GM12873 (cell line): ENCODE measurements around the gene GPR153.

ENCODE experiments used
- TF ChIP-seq, protein P1 (sequence below): IDR thresholded peaks from 2 replicates; pipeline ENCODE4 v1.5.1; 2012; ENCODE audit warnings: low read depth, mild to moderate bottlenecking, moderate library complexity, low read length, control low read depth; ENCODE audit not compliant: insufficient read depth; ENCODE audit errors: missing control alignments

The GPR153 gene

DNA sequence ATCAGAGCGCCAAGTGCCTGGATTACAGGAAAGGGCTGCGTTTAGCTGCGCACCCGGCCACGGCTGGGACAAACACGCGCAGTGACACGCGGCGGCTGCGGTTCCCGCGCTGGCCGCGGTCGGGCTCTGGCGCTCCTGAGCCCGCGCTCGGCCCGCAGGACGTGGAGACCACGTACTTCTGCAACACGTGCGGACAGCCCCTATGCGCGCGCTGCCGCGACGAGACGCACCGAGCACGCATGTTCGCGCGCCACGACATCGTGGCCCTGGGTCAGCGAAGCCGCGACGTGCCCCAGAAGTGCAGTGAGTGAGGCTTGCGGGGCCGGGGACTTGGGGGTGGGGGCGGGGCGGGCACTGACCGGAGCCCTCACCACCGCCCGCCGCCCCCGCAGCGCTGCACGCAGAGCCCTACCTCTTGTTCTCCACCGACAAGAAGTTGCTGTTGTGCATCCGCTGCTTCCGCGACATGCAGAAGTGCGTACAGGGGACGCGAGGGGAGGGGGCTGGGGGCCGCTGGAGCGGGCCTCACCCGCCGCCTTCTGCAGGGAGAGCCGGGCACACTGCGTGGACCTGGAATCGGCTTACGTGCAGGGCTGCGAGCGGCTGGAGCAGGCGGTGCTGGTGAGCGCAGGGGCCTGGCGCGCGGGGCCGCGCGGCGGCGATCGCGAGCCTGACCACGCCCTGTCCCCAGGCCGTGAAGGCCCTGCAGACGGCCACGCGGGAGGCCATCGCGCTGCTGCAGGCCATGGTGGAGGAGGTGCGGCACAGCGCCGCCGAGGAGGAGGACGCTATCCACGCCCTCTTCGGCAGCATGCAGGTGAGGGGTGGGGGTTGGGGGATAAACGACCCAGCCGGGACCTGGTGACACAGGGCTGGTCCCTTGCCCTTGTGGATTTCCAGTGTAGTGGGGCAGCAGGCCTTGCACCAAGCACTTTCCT is 51.9 kb downstream of the GPR153 start:
- TF ChIP-seq, protein P1, sequence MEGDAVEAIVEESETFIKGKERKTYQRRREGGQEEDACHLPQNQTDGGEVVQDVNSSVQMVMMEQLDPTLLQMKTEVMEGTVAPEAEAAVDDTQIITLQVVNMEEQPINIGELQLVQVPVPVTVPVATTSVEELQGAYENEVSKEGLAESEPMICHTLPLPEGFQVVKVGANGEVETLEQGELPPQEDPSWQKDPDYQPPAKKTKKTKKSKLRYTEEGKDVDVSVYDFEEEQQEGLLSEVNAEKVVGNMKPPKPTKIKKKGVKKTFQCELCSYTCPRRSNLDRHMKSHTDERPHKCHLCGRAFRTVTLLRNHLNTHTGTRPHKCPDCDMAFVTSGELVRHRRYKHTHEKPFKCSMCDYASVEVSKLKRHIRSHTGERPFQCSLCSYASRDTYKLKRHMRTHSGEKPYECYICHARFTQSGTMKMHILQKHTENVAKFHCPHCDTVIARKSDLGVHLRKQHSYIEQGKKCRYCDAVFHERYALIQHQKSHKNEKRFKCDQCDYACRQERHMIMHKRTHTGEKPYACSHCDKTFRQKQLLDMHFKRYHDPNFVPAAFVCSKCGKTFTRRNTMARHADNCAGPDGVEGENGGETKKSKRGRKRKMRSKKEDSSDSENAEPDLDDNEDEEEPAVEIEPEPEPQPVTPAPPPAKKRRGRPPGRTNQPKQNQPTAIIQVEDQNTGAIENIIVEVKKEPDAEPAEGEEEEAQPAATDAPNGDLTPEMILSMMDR: peak; percentile 69

DNA sequence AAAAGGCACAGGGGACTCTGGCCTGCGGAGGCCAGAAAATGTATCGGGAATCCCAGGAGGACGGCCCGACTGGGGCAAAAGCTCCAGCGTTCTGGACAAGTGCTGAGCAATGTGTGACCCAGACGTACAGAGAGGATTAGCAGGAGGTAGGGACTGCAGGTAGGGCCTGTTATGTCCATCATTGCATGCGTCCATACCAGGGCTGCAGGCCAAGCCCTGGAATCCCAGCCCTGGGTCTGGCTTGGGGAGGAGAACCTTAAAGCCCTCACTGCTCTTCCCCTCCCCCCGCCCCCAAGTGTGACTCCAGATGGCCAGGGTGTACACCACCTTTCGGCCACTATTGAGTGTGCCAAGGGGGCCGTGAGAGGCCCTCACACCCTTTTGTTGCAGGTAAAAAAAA is 53.0 kb downstream of the GPR153 start:
- TF ChIP-seq, protein P1: no peak

DNA sequence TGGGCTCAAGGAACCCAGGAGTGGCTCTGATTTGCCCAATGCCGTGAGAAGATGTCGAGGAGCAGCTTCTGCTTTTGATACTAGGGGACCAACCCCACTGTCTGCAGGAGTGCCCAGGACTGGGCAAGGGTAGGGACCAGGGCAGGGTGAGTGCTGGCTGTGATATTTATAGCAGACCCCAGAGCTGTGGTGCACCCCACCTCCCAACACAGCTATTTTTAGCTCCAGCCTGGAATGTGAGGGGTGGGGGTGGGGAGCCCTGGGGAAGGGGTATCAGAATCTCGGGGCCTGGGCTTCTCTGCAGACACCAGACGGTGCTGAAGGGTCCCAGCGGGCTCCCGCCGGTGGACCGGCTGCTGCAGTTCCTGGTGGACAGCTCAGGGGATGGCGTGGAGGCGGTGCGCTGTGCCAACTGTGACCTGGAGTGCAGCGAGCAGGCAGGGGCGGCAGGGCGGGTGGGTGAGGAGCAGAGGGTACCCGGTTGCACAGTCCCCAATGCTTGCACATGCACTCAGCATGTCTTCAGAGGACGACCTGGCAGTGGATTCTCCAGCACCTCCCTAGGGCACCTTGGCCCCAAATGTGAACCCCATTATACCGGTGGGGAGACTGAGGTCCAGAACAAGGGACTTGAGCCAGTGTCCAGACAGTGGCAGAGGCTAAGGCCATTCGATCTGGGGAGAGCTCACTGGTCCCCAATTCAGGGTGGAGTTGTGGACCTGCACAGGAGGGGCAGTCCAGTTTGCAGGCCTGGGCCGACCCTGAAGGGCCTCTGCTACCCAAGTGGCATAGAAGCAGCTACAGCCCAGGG is 53.6 kb downstream of the GPR153 start:
- TF ChIP-seq, protein P1: no peak

DNA sequence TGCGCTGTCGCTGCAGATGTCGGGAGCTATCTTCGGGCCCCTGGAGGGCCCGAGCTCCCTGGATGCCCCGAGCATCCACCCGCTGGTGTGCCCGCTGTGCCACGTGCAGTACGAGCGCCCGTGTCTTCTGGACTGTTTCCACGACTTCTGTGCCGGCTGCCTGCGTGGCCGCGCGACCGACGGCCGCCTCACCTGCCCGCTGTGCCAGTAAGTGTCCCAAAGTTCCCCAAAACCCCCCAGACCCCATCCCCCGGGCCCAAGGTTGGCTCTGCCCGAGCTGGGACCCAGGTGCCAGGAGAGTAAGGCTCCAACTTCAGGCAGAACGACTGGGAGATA is 54.4 kb downstream of the GPR153 start:
- TF ChIP-seq, protein P1: no peak

DNA sequence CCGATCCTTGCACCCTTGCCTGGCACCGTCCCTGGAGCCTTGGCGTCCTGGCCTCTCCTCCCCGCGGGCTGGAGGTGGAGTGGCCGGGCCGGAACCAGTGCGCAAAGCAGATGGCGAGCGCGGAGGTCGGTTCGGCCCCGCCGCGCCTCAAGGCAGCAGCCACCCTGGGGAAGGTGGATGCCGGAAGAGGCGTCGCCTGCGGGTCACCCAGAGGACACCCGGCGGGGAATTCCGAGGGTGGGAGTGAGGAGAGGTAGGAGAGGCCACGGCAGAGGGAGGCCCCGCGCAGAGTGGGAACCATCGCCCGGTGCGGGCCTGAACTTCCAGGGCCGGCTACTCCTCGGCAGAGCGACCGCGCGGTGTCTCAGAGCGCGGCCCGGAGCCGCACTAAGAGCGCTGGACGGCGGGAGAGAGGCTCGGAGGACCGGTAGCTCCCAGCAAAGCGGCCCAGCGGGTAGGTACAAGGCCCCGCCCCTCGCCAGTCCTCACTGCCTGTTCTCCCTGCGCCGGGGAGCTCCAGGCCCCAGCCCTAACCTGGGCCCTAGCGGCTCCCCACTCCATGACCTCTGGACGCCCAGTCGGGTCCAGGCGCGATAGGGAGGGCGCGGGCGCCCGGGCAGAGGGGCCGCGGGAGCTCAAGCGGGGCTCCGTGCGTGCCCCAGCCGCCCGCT is 54.9 kb downstream of the GPR153 start, which contains the start of gene RNF207:
Gene RNF207, plus strand, starts transcription at position 271 of the 671 bp plus-strand sequence. CDS start 417 bp downstream, outside the sequence.
- TF ChIP-seq, protein P1: peak; percentile 1

DNA sequence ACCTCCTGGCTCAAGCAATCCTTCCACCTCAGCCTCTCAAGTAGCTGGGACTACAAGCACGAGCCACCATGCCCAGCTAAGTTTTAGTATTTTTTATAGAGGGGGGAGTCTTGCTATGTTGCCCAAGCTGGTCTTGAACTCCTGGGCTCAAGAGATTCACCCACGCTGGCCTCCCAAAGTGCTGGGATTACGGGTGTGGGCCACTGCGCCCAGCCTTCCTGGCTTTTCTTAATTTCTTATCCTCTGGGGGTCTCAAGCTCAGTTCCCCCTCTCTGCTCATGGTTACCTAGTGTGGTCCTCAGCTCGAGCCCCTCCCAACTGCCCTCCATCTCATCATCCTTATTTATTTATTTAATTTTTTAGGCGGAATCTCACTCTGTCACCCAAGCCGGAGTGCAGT is 58.6 kb downstream of the GPR153 start:
- TF ChIP-seq, protein P1: no peak

DNA sequence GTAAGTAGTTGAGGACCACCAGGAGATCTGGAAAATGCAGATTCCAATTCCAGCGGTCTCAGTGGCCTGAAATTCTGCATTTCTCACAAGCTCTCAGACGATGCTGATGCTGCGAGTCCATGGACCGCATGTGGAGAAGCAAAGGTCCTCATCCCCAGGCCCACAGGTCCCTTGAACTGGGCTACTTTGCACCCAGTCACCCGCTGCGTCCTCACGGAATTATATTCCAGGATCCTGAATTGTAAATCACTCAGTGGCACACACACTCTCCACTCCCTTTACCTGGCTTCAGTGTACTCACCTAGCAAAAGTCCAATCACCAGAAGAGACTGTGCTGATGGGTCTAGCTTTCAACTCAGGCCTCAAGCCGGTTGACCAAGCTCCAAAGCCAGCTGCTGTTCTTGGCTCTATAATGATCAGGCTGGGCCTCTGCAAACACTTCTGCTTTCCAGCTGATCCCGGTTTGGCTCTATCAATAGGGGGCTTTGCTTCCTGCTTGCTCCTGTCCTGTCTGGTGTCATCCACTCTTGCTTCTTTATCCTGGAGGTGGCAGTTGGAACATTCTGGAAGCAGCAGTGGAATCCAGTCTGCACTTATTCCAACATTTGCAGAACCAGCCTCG is 60.6 kb downstream of the GPR153 start:
- TF ChIP-seq, protein P1: no peak
